Spinal cord (tissue), 10 donors: Measurements from ENCODE around the gene ISY1. TPM values are rescaled to one million over a fixed set of nuclear protein-coding genes. Genes with fewer than 3 reads are reported as not detected.

Experiments
- DNase-seq, 6 donors: peaks; one replicate each; pipeline versions ENCODE4 v3.0.0 to v3.0.0-alpha.2; 2013 to 2015; ENCODE audit warnings: low spot score in 6 of 6, low read depth in 4 of 6
- H3K27ac ChIP-seq: one replicate; pipeline ENCODE4 v1.5.1; 2013; ENCODE audit warnings: low read depth, low read length, control low read depth
- H3K27me3 ChIP-seq: one replicate; pipeline ENCODE4 v1.6.1; 2013; ENCODE audit warnings: low read length; ENCODE audit not compliant: control insufficient read depth, insufficient read depth
- H3K36me3 ChIP-seq: one replicate; pipeline ENCODE4 v1.6.1; 2013; ENCODE audit warnings: low read length; ENCODE audit not compliant: control insufficient read depth, insufficient read depth
- H3K4me1 ChIP-seq: one replicate; pipeline ENCODE4 v1.6.1; 2013; ENCODE audit warnings: low read length; ENCODE audit not compliant: control insufficient read depth, insufficient read depth
- H3K4me3 ChIP-seq: one replicate; pipeline ENCODE4 v1.5.1; 2013; ENCODE audit warnings: low read depth, low read length, control low read depth
- H3K9me3 ChIP-seq: one replicate; pipeline ENCODE4 v1.6.1; 2013; ENCODE audit warnings: low read length; ENCODE audit not compliant: control insufficient read depth, insufficient read depth
- WGBS: methylation state at CpG from one replicate; pipeline ENCODE4 v1.1.5; 2013; ENCODE audit warnings: missing lambda C conversion rate; ENCODE audit not compliant: insufficient coverage; 5-methylcytosine and 5-hydroxymethylcytosine counted together
- polyA plus RNA-seq, 2 donors: library from polyadenylated mRNA; unstranded; fragments of 120-200 nt; gene quantifications; one replicate each; pipeline ENCODE4 v1.2.1, GENCODE V29; 2013; ENCODE audit not compliant: insufficient read length in 2 of 2
- total RNA-seq, 2 donors: library from RNA; depleted of rRNA in 1 of 2; stranded (reverse); fragments of 120-200 nt in 1 of 2; fragments of >200 nt in 1 of 2; gene quantifications; one replicate each; pipeline versions ENCODE4 v1.2.3 to v1.2.4, GENCODE V29; 2013 to 2014
- donor health status: healthy.

ISY1 gene
- total and polyA plus RNA-seq, 4 donors, result 14.6 to 30.7 (median 28.3) TPM

DNA sequence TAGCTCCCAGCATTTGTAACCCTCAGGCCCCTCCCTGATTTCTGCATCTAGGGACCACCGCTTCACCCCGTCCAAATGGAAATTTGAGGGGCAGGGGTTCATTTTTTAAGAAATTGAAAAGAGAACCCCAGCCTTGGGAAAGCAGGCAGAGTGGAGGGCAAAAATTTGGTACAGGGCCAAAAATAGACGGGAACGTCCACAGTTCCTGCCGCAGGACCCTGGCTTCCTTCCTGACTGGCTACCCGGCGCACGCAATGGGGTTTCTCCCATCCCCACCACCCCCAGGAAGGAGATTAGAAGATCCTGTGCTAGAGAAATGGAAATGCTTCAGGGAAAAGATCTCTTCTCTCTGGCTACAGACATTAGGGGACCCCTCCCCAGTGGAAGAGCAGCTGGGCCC lies 79.4 kb downstream of the ISY1 start:
- WGBS, result 90% methylated on average over 2 of the region's 8 CpGs
- Histone ChIP-seq H3K4me1 (no peaks in the 10 kb centered on the region), H3K36me3 (no peaks in the 10 kb centered on the region), H3K27me3 (no peaks in the 10 kb centered on the region), H3K4me3 (no peak overlapping the region), H3K9me3 (no peaks in the 10 kb centered on the region), H3K27ac (no peak overlapping the region)
- DNase-seq, result no peak

DNA sequence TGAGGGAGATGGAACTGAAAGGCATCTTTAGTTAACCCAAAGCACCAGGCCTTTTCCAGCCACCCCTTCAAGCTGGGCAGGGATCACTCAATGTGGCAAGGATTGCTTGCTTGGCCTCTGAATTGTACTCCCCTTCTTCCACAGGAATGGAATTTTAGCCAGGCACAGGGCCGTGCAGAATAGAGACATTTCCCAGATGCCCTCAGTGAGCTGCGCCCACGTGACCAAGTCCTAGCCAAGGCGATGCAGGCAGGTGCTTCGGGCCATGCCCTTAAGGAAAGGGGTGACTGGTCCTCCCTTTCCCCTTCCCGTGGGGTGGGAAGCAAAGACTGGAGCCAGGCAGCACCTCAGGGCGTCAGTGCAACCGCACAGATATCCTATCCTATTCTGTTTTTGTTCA lies 82.4 kb downstream of the ISY1 start:
- DNase-seq, result no peak
- Histone ChIP-seq H3K27ac (no peak overlapping the region), H3K36me3 (no peaks in the 10 kb centered on the region), H3K4me1 (no peaks in the 10 kb centered on the region), H3K9me3 (no peaks in the 10 kb centered on the region), H3K27me3 (no peaks in the 10 kb centered on the region), H3K4me3 (no peak overlapping the region)
- WGBS, result 87% methylated on average over 4 of the region's 8 CpGs

Other genes with a start within 250 kb of the ISY1 start
- gene CFAP92, start 167.0 kb downstream of the ISY1 start, total RNA-seq, result 1 to 10 TPM; 1.1 to 3.8 TPM
- 1 to 10 TPM; 3.5 to 4.5 TPM for gene CFAP92, start 167.0 kb downstream of the ISY1 start, polyA plus RNA-seq
- gene EFCC1, start 159.8 kb downstream of the ISY1 start, total RNA-seq, result 1 to 10 TPM in 1 of 2 donors, under 1 TPM in 1; 0.89 to 2.7 TPM
- 1 to 10 TPM; 3.4 to 5.2 TPM for gene EFCC1, start 159.8 kb downstream of the ISY1 start, polyA plus RNA-seq
- under 1 TPM in 1 of 2 donors, not detected in 1; 0.72 TPM for gene GP9, start 100.3 kb downstream of the ISY1 start, total RNA-seq
- under 1 TPM; 0.30 to 0.59 TPM for gene GP9, start 100.3 kb downstream of the ISY1 start, polyA plus RNA-seq
- gene RAB43, start 39.3 kb downstream of the ISY1 start, total RNA-seq, result 1 to 10 TPM; 3.0 to 6.9 TPM
- 1 to 10 TPM; 3.8 to 5.0 TPM for gene RAB43, start 39.3 kb downstream of the ISY1 start, polyA plus RNA-seq
- 100 to 1,000 TPM; 236 to 238 TPM for gene CNBP, start 22.8 kb upstream of the ISY1 start, total RNA-seq
- gene CNBP, start 22.8 kb upstream of the ISY1 start, polyA plus RNA-seq, result 100 to 1,000 TPM; 226 to 251 TPM
- 100 to 1,000 TPM; 117 to 156 TPM for gene COPG1, start 88.5 kb upstream of the ISY1 start, total RNA-seq
- 100 to 1,000 TPM; 126 to 135 TPM for gene COPG1, start 88.5 kb upstream of the ISY1 start, polyA plus RNA-seq
- gene HMCES, start 117.8 kb upstream of the ISY1 start, total RNA-seq, result 10 to 100 TPM; 23.6 to 26.5 TPM
- gene HMCES, start 117.8 kb upstream of the ISY1 start, polyA plus RNA-seq, result 10 to 100 TPM; 45.2 to 52.7 TPM